HG03103 (cell line): Measurements from ENCODE around the gene TNFSF13.

ENCODE experiments used
- ATAC-seq: cut with Tn5 transposase; IDR thresholded peaks from one replicate; pipeline ENCODE4 v1.9.1; 2021; ENCODE audit warnings: low read depth; ENCODE audit not compliant: unreplicated experiment

Gene TNFSF13

GRCh38 chr17:7573324-7574080 lies 15.0 kb downstream of the TNFSF13 start:
- no peak for ATAC-seq

GRCh38 chr17:7574176-7574953 lies 15.8 kb downstream of the TNFSF13 start:
- ATAC-seq = no peak

GRCh38 chr17:7575481-7575883 lies 16.9 kb downstream of the TNFSF13 start:
- ATAC-seq = no peak

- ATAC-seq = no peak
Measured at GRCh38 chr17:7575959-7576358, 17.4 kb downstream of the TNFSF13 start.

GRCh38 chr17:7576432-7576937 lies 17.9 kb downstream of the TNFSF13 start:
- ATAC-seq = no peak

GRCh38 chr17:7577327-7578199 lies 19.0 kb downstream of the TNFSF13 start:
- ATAC-seq = no peak

- ATAC-seq = no peak
Measured at GRCh38 chr17:7579001-7579833, 20.7 kb downstream of the TNFSF13 start, which contains the start of gene CD68. Gene CD68, plus strand, starts transcription at chr17:7579638. Its CDS starts 40 bp downstream, at chr17:7579678.

- ATAC-seq = no peak
Measured at GRCh38 chr17:7579834-7580603, 21.5 kb downstream of the TNFSF13 start.

GRCh38 chr17:7580604-7581575 lies 22.3 kb downstream of the TNFSF13 start:
- no peak for ATAC-seq

- no peak for ATAC-seq
Measured at GRCh38 chr17:7582396-7583252, 24.1 kb downstream of the TNFSF13 start.

GRCh38 chr17:7583253-7584109 lies 24.9 kb downstream of the TNFSF13 start, which contains the start of gene MPDU1:
Gene MPDU1, plus strand, starts transcription at chr17:7583852. Its CDS starts 11 bp downstream, at chr17:7583863.
- ATAC-seq = peak; percentile 49

- ATAC-seq = no peak
Measured at GRCh38 chr17:7586673-7587419, 28.3 kb downstream of the TNFSF13 start.

- no peak for ATAC-seq
Measured at GRCh38 chr17:7587420-7588151, 29.0 kb downstream of the TNFSF13 start.

GRCh38 chr17:7588553-7589203 lies 30.1 kb downstream of the TNFSF13 start:
- ATAC-seq = no peak
